Stimulated activated CD4-positive, alpha-beta T cell treated with anti-CD3 and anti-CD28 coated beads, Interleukin-1b, Interleukin-23, amount 100 ng/mL, for 24 hours (primary cell): ENCODE measurements around the gene CLSTN2.
"Not testable (repeated sequence)": the region's sequence is repeated elsewhere in the genome, so short reads cannot be mapped to it uniquely, and the experiment has no call there.

ENCODE experiments used
- DNase-seq, 4 experiments: peaks; one replicate each; pipeline ENCODE4 v3.0.0-alpha.2; 2020; ENCODE audit warnings: low read depth in 4 of 4, low spot score in 1 of 4

Gene CLSTN2

DNA sequence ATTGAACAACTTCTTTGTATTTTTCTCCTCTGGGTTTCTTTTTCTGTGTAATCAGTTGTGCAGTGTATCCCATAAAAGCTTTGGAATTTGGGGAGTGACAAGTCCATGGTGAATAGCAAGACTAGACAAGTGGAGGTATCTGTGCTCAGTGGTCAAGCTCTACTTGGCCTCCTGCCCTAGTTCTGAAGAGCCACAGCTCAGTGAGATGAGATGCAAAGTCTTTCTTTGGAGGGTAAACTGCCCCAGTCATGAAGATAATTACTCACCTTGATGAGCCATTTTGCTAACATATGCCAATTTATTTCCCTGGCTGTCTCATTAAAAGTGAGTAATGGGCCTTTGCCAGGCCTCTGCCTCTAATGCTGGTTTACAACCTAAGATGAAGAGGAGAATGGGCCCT is 471.7 kb downstream of the CLSTN2 start:
- DNase-seq, result no peak

DNA sequence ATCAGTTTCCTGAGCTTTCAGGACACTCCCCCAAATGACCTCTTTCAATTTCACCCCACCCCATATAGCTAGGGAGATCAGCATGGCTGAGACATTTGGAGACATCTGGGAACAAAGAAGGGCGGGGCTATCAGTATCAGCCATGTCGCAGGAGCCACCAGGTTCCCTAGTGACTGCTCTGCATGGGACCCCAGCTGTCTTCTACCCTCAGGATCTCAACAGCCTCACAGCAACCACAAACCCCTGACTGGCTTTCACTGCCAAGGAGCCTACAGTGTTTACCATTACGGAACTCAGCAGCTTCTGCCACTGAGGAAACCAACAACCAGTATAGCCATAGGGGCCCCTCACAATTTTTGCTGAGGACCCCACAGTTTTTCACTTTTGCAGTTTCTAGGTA is 473.3 kb downstream of the CLSTN2 start:
- no peak for DNase-seq

DNA sequence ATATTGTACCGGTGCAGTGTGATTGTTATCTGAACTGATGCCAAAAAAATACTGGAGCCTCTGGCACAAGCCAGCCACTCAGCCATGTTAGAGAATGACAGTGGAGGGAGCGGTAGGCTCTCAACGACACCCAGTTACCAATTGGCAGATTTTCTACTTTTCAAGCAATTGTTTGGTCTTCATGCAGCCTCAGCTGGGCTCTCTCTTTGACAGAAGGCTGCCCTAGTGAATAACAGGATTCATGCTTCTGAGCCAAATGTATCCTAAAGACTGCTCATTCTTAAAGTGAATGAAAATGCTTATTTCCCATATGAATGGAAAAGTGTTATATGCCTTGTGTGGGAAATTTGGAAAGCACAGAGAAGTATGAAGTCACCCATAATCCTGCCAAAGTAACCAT is 481.7 kb downstream of the CLSTN2 start:
- no peak for DNase-seq

DNA sequence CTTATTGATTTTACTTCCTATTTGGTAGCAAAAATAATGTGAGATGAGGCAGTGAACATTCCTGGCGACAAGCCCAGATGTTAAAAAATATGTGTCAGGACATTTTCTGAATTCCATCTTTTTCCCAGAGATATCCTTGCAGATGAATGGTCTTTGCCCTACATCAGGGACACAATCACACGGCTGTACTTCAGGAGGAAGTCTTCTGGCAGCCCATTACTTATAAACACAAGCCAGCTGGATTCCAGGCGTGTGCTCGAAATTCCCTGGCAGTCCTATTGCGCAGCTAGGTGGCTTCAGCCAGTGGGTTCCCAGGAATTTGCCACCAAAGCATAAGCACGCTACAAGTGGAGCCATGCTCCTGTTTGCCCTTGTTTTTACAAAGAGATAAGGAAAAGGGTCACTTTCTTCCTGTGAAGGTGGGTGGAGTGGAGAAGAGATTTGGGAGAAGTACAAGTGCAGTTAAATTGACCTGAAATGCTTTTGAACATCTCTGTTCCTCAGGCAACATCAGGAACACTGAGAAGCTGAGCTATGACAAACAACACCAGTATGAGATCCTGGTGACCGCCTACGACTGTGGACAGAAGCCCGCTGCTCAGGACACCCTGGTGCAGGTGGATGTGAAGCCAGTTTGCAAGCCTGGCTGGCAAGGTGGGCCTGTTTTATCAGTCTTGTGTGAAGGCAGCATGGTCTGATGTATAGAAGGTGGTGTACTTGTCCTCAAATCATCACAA is 485.8 kb downstream of the CLSTN2 start:
- DNase-seq, result no peak

DNA sequence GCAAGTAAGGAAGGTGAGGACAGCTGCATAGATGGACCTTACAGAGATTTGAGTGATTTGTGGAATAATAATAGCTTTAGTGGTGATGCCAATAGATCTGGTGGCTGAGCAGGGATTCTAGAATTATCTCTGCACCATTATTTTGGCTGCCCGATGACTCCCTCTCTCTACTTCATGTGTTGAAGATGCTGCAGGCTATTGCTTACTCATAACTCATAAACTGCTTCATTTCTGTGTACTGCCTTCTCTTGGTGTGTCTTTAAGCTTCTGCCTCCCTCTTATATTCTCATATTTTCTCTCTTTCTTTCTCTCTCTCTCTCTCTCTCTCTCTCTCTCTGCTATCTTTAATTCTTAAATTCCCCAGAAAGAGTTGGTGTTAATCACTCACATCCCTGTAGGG is 486.9 kb downstream of the CLSTN2 start:
- no peak for DNase-seq

DNA sequence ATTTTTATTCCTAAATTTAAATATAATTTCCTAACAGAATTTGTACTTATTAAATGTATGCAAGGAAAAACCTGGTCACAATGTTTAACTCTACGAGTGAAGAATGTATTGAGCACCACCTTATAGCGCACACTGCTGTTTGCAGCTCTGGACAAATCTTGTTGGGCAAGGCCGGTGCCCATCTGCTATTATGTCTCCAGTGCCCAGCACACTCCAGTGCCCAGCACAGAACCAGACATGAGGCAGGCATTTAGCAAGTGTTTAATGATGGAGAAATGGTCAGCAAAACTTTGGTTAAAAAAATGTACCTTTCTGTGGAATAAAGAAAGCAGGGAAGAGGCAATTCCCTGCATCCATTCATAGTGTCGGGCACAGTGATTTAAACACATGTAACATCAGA is 488.2 kb downstream of the CLSTN2 start:
- no peak for DNase-seq

DNA sequence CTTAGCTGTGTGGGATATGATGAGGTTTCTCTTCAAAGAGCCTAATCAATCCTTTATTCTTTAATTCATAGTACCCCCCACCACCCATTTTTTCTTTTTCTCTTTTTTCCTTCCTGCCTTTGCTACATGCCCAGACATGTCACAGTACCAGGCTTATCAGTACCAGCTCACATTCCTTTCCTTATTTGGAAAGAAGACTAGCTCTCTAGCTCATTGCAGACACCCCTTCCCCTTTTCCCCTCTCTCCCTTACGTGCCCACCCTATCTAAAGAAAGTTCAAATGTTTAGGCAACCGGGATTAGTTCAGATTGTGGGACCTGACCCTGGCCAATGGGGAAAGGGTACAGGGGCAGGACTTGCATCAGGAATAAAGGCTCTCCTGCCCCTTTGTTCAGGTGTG is 488.6 kb downstream of the CLSTN2 start:
- DNase-seq, result not testable (repeated sequence)

DNA sequence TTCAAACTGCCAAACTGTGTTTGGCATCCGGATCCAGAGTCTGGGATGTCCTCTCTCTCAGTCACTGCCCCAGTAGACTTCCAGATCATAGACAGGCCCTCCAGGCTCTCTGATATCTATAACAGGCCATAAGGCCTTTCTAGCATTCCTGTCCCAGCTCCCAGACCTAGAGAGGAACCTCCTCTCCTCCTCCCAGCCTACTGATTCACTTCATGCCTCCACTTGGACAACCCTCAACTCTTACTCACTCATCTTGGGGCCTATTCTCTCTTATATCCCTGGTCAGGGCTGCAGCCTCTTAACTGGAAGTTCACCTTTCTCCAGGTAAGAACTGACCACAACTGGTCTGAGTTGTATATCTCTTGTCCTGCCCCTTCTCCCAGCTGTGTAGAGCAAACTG is 489.2 kb downstream of the CLSTN2 start:
- no peak for DNase-seq

DNA sequence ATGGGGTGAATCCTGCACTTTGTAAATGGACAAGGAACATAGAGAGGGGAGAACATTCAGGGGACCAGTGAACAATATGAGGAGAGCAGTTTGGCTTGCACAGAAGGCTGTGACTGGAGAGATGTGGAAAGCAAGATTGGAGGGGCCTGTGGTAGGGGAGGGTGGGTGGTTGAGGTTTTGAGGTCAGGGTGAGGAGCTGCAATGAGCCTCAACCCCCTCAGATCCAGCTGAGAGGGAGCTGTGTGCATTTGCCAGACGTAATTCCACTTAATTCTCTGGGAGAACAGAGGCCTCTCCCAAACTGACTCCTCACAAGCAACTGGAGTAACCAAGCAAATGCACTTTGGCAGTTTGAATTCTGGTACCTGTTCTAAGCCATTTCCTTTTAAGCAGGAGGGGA is 489.7 kb downstream of the CLSTN2 start:
- no peak for DNase-seq

DNA sequence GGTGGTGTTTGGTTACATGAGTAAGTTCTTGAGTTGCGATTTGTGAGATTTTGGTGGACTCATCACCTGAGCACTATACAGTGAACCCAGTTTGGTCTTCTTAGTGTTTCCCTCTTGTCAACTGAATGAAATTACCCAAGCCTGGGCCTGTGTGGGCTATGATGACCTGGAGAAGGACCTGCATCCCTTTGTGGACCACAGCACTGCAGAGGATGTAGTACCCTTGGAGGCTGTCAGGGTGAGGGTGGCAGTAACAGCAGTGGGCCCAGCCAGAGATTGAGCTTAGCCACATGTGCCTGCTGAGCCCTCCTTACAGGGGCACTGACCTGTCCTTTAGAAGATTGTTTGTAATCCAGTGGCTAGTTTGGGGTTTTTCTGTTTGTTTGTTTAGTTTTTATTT is 492.8 kb downstream of the CLSTN2 start:
- no peak for DNase-seq

DNA sequence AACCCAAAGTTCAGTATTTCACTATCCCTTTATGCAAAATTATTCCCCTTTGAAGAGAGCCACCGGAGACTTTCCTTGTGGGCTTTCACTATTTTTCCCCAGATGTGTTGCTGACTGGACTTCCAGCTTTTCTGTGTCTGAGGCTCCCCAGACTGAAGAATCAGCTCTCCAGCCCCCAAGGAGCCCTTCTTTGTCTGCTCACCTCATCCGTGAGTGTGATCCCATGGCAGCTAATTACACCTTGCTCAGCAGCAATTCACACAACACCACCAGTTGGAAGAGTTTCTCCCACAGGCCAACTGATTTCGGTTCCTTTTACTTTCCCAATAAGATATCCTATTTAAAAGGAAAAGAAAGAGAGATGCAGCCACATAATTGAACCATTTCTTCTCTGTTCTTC is 493.4 kb downstream of the CLSTN2 start:
- DNase-seq, result no peak

DNA sequence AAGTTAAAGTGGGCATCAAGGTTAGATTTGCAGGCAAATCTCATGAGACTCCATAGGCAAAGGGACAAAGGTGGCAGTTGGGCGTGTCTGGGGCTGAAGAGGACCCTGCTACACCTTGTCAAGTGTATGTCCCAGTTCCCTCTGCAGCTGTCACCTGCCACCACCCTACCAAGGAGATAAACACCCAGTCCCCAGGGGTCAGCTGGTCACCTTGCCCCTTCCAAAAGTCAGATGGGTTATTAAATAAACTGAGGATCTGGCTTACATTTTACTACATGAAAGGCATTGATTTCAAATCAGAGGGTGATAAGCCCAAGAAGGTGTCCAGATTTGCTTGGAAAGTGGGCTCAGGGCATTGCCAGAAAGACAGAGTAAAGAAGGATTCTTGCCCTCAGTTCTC is 494.8 kb downstream of the CLSTN2 start:
- DNase-seq, result no peak

DNA sequence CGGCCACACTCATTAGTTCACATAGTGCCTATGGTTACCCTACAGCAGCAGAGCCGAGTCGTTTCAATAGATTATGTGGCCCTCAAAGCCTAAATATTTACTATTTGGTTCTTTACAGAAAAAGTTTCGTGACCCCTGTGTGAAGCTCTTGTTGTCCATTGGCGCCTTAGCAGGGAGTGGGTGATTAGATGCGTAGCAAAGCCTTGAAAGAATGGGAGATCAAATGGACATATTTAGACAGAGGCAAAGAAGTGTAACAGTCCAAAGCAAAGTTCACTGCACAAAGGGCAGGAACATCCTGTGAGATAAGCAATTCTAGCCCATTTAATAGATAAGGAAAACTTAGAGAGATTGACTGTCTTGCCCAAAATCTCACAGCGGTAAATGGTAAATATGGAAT is 495.5 kb downstream of the CLSTN2 start:
- no peak for DNase-seq

DNA sequence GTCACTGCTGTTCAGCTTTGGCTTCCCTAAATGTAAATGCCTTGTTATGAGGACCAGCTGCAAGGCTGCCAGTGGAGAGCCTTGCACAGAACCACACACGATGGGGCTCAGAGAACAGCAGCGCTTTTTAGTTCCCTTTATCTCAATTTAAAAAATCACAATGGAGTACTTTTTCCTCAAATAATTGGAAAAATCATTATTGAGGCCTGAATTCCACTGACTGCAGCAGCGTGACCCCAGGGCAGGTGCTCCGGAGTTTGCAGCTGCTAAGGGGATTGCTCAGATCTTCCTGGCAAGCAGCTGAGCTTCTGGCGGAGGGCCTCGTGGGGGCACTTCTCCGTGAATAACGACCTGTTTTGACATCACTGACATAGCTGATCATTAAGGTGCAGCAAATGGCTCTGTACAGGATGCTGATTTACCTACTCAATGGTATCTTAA is 497.3 kb downstream of the CLSTN2 start:
- DNase-seq, result no peak

DNA sequence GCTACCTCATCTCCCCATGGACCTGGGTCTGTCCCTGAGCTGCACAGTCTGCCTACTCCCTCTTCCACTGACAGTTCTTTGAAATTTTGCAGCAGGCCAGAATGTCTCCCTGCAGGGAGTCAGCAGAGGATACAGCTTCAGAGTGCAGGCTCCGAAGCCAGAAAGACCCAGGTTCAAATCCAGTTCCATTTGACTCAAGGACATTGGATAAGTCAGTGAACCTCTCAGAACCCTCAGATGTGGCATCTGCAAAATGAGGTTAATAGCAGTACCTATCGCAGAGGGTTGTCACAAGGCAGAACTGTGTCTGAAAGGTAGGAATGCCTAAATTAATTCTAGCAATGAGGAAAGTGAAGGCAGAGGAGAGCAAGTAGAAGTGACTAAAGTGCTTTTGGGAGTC is 498.4 kb downstream of the CLSTN2 start:
- DNase-seq, result no peak

DNA sequence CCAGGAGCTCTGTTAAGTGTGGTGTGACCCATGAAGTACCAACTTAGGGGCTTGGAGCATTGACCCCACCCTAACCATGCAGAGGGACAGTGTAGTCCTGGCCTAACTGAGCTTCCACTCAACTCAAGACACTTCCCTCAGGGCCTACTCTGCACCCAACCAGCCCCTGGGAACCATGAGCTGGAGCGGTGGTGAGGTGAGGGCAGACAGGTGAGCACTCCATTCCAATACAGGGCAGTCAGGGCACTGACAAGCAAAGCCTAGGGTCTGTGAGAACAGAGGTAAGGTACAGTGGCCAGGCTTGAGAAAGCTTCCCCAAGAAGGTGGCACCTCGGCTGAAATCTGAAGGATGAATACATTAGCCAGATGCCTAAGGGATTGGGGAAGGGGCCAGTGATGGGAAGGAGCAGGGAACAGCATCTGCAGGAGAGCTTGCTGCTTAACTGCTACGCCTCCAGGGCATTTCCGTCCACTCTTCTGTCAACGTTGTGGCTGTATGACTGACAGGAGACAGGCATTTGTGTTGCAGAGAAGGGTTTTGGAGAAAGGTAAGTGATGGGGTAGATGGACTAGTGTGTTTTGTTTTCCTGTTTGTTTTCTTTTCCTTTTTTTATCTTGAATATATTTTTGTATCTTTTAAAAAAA is 499.4 kb downstream of the CLSTN2 start:
- DNase-seq, result no peak

DNA sequence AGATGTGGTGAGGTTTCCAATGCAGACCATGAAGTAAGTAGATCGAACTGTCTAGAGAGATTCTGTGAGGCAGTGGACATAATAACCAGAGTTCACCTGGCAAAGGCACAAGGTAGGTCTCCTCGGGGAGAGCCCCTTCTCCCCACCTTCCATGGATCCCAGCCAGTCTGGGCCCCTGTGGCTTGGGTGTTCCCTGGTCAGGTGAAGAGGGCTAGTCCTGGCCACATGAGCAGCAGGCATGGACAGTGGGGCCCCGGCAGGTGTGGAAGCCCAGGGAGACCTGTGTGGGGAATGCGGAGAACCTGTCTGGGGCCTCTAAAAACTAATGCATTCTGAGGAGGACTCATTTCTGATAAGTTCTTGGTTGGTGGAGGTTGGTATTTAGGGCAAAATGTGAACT is 501.4 kb downstream of the CLSTN2 start:
- no peak for DNase-seq

DNA sequence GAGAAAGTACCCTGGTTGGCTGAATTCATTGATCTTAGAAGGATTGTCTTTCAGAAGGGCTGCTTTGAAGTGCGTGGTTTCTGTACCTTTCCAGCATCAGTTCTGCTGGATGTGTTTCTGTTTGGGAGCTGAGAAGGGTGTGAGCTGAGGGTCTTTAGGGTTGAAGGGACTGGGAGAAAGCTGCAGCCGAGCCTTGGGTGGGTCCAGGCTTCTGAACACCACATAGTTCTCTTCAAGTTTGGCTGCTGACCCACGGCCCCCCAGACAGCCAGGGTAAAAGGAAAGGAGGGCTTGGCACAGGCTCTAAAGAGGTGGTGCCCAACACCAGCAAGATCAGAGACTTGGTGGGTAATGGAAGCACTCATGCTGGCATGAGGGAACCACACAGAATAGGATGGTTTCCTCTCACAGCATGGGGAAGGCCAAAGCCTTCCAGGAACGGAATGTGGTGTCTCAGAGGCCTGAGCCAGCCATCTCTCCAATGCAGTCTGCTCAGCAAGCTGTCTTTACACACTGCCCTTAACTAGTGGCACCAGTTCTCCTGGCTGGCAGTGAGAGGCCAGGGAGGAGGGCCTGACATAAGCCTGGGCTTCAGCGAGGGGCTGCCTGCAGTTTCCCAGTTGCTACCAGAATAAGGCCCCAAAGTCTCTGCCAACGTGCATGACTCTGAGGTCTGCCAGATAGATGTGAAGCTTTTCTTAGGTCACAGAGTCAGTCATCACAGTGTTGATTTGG is 503.9 kb downstream of the CLSTN2 start:
- DNase-seq, result no peak

DNA sequence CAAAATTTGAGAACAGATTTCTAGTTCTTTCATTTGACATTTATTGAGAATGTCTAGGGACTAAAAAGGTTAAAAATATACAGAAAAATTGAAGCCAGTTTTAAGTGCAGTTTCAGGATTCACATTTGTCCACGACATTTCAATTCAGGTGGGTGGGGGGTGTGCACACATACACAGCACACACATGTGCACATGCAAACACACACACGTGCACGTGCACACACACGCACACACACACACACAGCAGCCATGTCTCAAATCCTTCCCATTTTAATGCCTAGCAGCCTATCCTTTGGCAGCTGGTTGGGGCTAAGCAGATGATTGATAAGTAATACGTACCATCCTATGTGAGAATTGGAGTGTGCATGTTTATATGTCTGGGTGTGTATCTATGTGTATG is 504.5 kb downstream of the CLSTN2 start:
- DNase-seq, result no peak

DNA sequence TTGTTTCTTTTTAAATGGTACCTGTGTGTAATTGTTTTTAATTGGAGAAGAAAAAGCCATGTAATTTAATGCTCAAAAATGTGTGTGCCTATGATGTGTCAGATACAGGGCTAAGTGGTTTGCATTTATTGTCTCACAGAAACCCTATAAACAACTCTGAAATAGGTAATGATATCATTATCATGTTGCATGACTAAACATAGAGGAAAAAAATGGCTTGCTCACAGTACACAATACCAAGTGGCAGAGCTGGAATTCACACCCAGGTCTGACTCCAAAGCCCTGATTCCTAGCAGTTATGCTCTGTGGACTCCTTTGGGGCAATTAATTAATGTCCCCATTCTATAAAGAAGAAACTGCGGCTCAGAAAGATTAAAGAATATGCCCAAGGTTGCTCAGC is 505.5 kb downstream of the CLSTN2 start:
- no peak for DNase-seq

DNA sequence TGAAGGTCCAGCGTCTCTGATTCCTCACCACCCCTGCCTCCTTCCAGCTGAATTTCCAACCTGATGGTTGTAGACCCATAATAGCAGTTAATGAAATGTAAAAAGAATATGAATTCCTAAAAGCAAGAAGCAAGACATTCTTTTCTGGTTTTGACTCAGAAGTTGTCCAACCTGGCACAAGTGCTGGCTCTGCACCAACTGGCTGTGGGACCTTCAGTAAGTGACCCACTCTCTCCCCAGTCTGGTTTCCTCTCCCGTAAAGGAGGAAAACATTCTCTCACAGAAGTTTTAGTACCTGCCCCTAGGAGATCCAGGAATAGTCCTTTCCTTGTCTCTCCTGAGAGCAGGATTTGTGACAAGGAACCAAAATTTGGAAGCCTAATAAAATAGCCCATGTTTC is 506.0 kb downstream of the CLSTN2 start:
- DNase-seq, result no peak

DNA sequence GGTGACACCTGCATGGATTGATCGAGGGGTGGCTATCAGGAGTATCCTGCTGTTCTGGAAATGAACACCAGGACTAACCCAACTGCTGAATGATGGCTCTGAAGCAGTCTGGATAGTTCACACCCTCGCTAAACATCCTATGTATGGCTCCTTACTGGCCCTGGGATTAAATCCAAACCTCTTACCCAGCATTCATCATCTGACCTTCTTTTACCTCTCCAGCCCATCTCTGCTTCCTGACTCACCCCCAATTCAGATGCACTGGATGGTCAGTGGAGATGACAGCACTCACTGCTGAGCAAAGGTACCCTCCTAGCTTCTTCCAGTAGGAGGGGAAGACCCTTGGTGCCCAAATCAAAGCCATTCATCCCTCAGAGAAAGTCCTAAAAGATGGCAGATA is 507.6 kb downstream of the CLSTN2 start:
- DNase-seq, result no peak
